GM10248 (cell line): ENCODE measurements around the gene ATP8B3.
A peak's percentile ranks its signal among the peaks of the same experiment; 100 is the strongest.

Experiments
- CTCF ChIA-PET: fragments of 300-600 bp; sonication (Branson Sonifier 250); formaldehyde crosslinking; extraction: SDS; loops from one replicate; lab custom pipeline; 2021; ENCODE audit warnings: antibody characterized with exemption; lab: Yijun Ruan, JAX
- POLR2A ChIA-PET: fragments of 350-650 bp; sonication (Branson Sonifier 250); formaldehyde crosslinking; extraction: SDS; loops from one replicate; lab custom pipeline; 2020; ENCODE audit warnings: antibody characterized with exemption; lab: Yijun Ruan, JAX
- DNase-seq: peaks from one replicate; pipeline ENCODE4 v3.0.0; 2012; ENCODE audit errors: extremely low spot score
- TF ChIP-seq, protein P1 (sequence below): IDR thresholded peaks from 2 replicates; pipeline ENCODE4 v1.5.1; 2012; ENCODE audit warnings: mild to moderate bottlenecking, low read depth; ENCODE audit errors: extremely low read depth, missing control alignments, control extremely low read depth

The ATP8B3 gene

DNA sequence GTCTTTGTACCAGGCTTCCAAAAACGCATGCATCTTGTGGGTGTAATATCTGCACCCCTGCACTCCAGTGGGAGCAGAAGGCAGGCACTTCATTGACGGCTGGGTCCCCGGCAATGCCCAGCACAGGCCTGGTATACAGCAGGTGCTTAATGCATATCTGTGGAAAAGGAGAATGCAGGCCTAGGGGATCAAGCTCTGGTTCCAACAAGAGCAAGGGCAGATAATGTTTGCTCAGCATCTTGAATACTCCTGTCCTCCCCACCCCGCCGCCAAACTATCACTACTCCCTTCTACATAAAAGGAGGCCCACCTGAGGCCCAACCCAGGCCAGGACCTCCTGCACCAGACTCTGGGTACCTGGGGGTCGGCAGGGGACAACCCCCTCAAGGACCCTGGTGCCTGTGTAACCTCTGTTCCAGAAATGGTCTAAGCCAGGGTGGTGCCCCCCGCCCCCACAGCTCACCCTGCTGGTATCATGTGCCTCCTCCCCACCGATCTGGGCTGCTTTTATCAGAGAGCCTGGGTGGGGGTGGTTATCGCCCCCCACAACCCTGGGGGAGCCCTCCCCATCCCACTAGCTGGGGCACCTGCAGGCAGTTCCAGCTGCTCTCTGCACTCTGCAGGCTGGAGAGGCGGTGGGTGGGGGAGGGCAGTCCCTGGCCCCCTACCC is 46.5 kb upstream of the ATP8B3 start:
- DNase-seq: no peak
- ChIA-PET CTCF (interaction anchor here (1.0 to 3.2 kb wide), 5 partner anchors 8 to 186 kb away, joined by 4 to 12 read pairs (median 9); partner anchors contain the start of gene REXO1), POLR2A (interaction anchor here (0.6 to 0.7 kb wide), 2 partner anchors 589 to 596 kb away, joined by 3 to 5 read pairs; partner anchors contain the start of gene CIRBP)
- TF ChIP-seq, protein P1, sequence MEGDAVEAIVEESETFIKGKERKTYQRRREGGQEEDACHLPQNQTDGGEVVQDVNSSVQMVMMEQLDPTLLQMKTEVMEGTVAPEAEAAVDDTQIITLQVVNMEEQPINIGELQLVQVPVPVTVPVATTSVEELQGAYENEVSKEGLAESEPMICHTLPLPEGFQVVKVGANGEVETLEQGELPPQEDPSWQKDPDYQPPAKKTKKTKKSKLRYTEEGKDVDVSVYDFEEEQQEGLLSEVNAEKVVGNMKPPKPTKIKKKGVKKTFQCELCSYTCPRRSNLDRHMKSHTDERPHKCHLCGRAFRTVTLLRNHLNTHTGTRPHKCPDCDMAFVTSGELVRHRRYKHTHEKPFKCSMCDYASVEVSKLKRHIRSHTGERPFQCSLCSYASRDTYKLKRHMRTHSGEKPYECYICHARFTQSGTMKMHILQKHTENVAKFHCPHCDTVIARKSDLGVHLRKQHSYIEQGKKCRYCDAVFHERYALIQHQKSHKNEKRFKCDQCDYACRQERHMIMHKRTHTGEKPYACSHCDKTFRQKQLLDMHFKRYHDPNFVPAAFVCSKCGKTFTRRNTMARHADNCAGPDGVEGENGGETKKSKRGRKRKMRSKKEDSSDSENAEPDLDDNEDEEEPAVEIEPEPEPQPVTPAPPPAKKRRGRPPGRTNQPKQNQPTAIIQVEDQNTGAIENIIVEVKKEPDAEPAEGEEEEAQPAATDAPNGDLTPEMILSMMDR: no peak

DNA sequence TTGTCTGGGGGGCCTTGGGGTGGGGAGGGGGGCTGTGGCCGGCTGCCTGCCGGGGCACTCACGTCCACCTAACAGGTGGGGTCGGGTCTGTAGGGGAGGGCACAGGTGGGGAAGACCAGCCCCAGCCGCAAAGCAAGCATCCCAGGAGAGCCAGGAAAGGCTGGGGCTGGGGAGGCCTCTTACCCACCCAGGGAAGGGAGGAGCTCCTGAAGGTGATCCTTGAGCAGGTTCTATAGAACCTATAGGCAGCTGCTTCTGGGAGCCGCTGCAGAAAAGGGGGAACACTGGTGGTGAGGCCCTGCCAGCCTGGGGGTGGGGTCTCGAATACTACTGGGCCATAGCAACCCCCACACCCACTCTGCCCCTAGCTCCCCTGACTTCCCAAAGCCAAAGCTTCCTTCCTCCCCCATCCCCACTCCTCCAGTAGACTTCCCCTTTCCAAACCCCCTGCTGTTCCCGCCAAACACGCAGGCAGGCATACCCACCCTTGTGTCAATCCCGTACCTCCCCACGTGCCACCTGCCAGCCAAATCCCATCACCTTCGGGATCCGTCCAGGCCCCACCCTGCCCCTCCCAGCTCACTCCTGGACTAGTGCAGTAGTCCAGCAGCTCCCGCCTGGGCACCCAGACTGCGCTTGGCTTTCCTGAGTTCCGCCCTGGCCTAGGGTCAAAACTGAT is 45.7 kb upstream of the ATP8B3 start:
- TF ChIP-seq, protein P1: no peak
- ChIA-PET POLR2A (interaction anchor here (0.6 to 0.7 kb wide), 2 partner anchors 589 to 596 kb away, joined by 3 to 5 read pairs; partner anchors contain the start of gene CIRBP), CTCF (interaction anchor here (1.0 to 3.2 kb wide), 5 partner anchors 9 to 185 kb away, joined by 4 to 12 read pairs (median 9); partner anchors contain the start of gene REXO1)
- no peak for DNase-seq

DNA sequence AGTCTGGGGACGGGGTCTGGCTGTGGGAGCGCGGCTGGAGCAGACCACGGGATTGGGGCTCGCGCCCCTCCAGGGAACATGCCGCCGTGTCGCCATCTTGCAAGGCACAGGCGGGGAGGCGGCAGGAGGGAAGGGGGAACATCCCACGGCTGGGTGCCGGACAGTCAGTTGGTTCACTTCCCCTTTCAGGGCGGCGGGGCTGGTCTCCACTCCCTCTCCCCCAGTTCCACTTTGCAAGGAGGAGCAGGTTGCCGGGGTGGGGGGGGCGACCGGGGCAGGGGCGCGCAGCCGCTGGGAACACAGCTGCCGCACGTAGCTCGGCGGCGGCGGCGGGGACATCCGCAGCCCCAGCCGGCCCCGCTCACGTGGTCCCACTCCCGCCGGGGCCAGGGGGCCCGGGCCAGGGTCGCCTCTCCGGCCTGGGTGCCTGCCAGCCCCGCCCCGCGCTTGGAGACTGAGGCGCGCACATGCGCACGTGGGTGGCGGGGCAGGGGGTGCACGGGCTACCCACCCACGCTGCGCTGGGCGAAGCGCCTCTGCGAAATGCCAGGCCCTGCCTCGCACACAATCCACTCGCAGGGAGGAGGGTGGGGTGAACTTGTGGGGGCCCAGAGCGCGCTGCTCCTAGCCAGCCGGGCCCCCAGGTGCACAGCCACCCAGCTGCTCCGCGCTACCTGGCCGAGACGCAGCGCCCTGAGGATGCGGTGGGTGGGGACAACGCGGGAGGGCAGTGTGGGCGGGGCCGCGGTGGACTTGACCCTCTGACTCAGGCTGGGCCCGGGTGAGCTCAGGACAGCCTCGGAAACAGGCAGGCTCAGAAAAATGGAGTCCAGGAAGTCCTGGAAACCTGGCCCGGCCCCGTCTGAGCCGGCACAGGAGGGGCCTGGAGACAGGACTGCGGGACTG is 44.9 kb upstream of the ATP8B3 start:
- ChIA-PET POLR2A (interaction anchor here (0.7 kb wide), 1 partner anchor 34 kb away, joined by 3 read pairs; no protein-coding TSS in a partner anchor), CTCF (interaction anchor here (0.6 to 3.2 kb wide), 7 partner anchors 8 to 184 kb away, joined by 3 to 12 read pairs (median 4); partner anchors contain the start of gene REXO1)
- TF ChIP-seq, protein P1: no peak
- peak; percentile 82 for DNase-seq

DNA sequence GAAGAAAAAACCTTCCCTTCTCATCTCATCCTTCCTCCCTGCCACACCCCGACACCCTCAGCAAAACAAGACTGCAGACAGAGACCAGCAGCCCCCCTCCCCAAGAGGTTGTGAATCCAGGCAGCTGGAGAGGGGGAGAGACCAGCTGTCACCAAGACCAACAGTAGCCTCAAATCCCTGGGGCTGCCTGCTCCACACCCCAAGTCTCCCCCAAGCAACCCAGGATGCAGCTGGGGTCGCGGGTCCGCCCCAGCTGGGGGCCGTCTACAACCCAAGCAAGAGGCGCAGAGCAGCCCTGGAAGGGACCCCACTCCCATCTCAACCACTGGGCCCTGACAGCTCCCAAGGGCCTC is 44.2 kb upstream of the ATP8B3 start:
- TF ChIP-seq, protein P1: no peak
- ChIA-PET CTCF (interaction anchor here (1.0 to 3.2 kb wide), 2 partner anchors 18 to 30 kb away, joined by 4 to 12 read pairs; no protein-coding TSS in a partner anchor), POLR2A (interaction anchor here (0.7 kb wide), 1 partner anchor 35 kb away, joined by 3 read pairs; no protein-coding TSS in a partner anchor)
- no peak for DNase-seq

GRCh38 chr19:1855828-1856255 is 43.8 kb upstream of the ATP8B3 start:
- POLR2A ChIA-PET: interaction anchor here (0.5 kb wide), 1 partner anchor 8 kb away, joined by 3 read pairs; no protein-coding TSS in a partner anchor
- DNase-seq: no peak
- CTCF ChIA-PET: interaction anchor here (1.0 to 1.4 kb wide), 3 partner anchors 18 to 30 kb away, joined by 3 to 4 read pairs (median 4); no protein-coding TSS in a partner anchor

More at GRCh38 chr19:1855828-1856255, 43.8 kb upstream of the ATP8B3 start:
- TF ChIP-seq, protein P1: no peak
